ENCODE measurements around the gene NYNRIN.
A peak's percentile ranks its signal among the peaks of the same experiment; 100 is the strongest.

Gene NYNRIN

GRCh38 chr14:24395609-24396582 lies 2.9 kb upstream of the NYNRIN start:
- DNase-seq (no peak), ATAC-seq (no peak)
- H3K4me1 Mint-ChIP-seq, result peaks cover 13% of the 10 kb centered on the region
- no peak overlapping the region for H3K27ac Mint-ChIP-seq
- peaks cover 41% of the 10 kb centered on the region for H3K27me3 Mint-ChIP-seq
- H3K9me3 Mint-ChIP-seq, result no peaks in the 10 kb centered on the region
- no peak overlapping the region for H3K4me3 Mint-ChIP-seq

GRCh38 chr14:24397639-24398292 lies 1.0 kb upstream of the NYNRIN start:
- no peak for ATAC-seq
- no peak for DNase-seq
- H3K9me3 Mint-ChIP-seq, result no peaks in the 10 kb centered on the region
- H3K4me1 Mint-ChIP-seq, result peaks cover 18% of the 10 kb centered on the region
- H3K27me3 Mint-ChIP-seq, result peaks cover 32% of the 10 kb centered on the region
- H3K27ac Mint-ChIP-seq, result no peak overlapping the region
- H3K4me3 Mint-ChIP-seq, result no peak overlapping the region

GRCh38 chr14:24398293-24398652 lies 530 bp upstream of the NYNRIN start:
- ATAC-seq (no peak), DNase-seq (no peak)
- H3K27ac Mint-ChIP-seq, result no peak overlapping the region
- peaks cover 38% of the 10 kb centered on the region for H3K27me3 Mint-ChIP-seq
- no peak overlapping the region for H3K4me3 Mint-ChIP-seq
- H3K4me1 Mint-ChIP-seq, result peaks cover 18% of the 10 kb centered on the region
- H3K9me3 Mint-ChIP-seq, result no peaks in the 10 kb centered on the region

- Mint-ChIP-seq H3K4me1 (peaks cover 18% of the 10 kb centered on the region), H3K9me3 (no peaks in the 10 kb centered on the region), H3K4me3 (peak overlapping the region; percentile 58 to 80), H3K27ac (no peak overlapping the region), H3K27me3 (peaks cover 49% of the 10 kb centered on the region)
- ATAC-seq, result peak; percentile 46
- no peak for DNase-seq
Observed at GRCh38 chr14:24399447-24399822, 632 bp downstream of the NYNRIN start.

GRCh38 chr14:24399999-24400718 lies 1.4 kb downstream of the NYNRIN start:
- Mint-ChIP-seq H3K27me3 (peaks cover 50% of the 10 kb centered on the region), H3K9me3 (no peaks in the 10 kb centered on the region), H3K27ac (no peak overlapping the region), H3K4me3 (peak overlapping the region; percentile 19 to 80), H3K4me1 (peaks cover 18% of the 10 kb centered on the region)
- DNase-seq (no peak), ATAC-seq (no peak)

- Mint-ChIP-seq H3K4me1 (peaks cover 13% of the 10 kb centered on the region), H3K4me3 (no peak overlapping the region), H3K27me3 (peaks cover 43% of the 10 kb centered on the region), H3K9me3 (no peaks in the 10 kb centered on the region), H3K27ac (no peak overlapping the region)
- DNase-seq, result no peak
- no peak for ATAC-seq
Observed at GRCh38 chr14:24401810-24402702, 3.3 kb downstream of the NYNRIN start.

- DNase-seq (no peak), ATAC-seq (no peak)
- peaks cover 34% of the 10 kb centered on the region for H3K27me3 Mint-ChIP-seq
- H3K9me3 Mint-ChIP-seq, result no peaks in the 10 kb centered on the region
- no peak overlapping the region for H3K4me3 Mint-ChIP-seq
- H3K4me1 Mint-ChIP-seq, result peaks cover 13% of the 10 kb centered on the region
- peak overlapping the region in 1 of 2 donors; percentile 5 for H3K27ac Mint-ChIP-seq
Observed at GRCh38 chr14:24403294-24403998, 4.6 kb downstream of the NYNRIN start.

- Mint-ChIP-seq H3K4me3 (no peak overlapping the region), H3K27ac (no peak overlapping the region), H3K4me1 (peaks cover 5% of the 10 kb centered on the region), H3K9me3 (no peaks in the 10 kb centered on the region), H3K27me3 (peaks cover 26% of the 10 kb centered on the region)
- no peak for DNase-seq
- no peak for ATAC-seq
Observed at GRCh38 chr14:24404814-24405213, 6.0 kb downstream of the NYNRIN start.

GRCh38 chr14:24406416-24406815 lies 7.6 kb downstream of the NYNRIN start:
- no peak overlapping the region for H3K4me3 Mint-ChIP-seq
- H3K9me3 Mint-ChIP-seq, result no peaks in the 10 kb centered on the region
- H3K4me1 Mint-ChIP-seq, result peaks cover 5% of the 10 kb centered on the region
- no peak overlapping the region for H3K27ac Mint-ChIP-seq
- peaks cover 18% of the 10 kb centered on the region for H3K27me3 Mint-ChIP-seq
- no peak for ATAC-seq
- DNase-seq, result no peak

- Mint-ChIP-seq H3K4me3 (no peak overlapping the region), H3K9me3 (no peaks in the 10 kb centered on the region), H3K4me1 (no peaks in the 10 kb centered on the region), H3K27ac (peak overlapping the region in 1 of 2 donors; percentile 27), H3K27me3 (peaks cover 17% of the 10 kb centered on the region)
- no peak for DNase-seq
- ATAC-seq, result no peak
Observed at GRCh38 chr14:24407608-24408325, 9.0 kb downstream of the NYNRIN start.

- ATAC-seq, result no peak
- Mint-ChIP-seq H3K9me3 (no peaks in the 10 kb centered on the region), H3K27ac (peak overlapping the region in 1 of 2 donors; percentile 59), H3K4me1 (no peaks in the 10 kb centered on the region), H3K27me3 (peaks cover 7% of the 10 kb centered on the region), H3K4me3 (no peak overlapping the region)
- DNase-seq, result no peak
Observed at GRCh38 chr14:24408764-24409163, 10.0 kb downstream of the NYNRIN start.

GRCh38 chr14:24409192-24409591 lies 10.4 kb downstream of the NYNRIN start:
- Mint-ChIP-seq H3K27ac (no peak overlapping the region), H3K4me1 (no peaks in the 10 kb centered on the region), H3K9me3 (no peaks in the 10 kb centered on the region), H3K27me3 (peaks cover 3% of the 10 kb centered on the region), H3K4me3 (no peak overlapping the region)
- DNase-seq (no peak), ATAC-seq (no peak)

- DNase-seq (no peak), ATAC-seq (no peak)
- no peak overlapping the region for H3K27ac Mint-ChIP-seq
- H3K4me1 Mint-ChIP-seq, result no peaks in the 10 kb centered on the region
- H3K9me3 Mint-ChIP-seq, result no peaks in the 10 kb centered on the region
- no peak overlapping the region for H3K4me3 Mint-ChIP-seq
- no peaks in the 10 kb centered on the region for H3K27me3 Mint-ChIP-seq
Observed at GRCh38 chr14:24409956-24410355, 11.2 kb downstream of the NYNRIN start.

Measured in stimulated activated naive CD8-positive, alpha-beta T cell treated with anti-CD3 and anti-CD28 coated beads, Interleukin-15, amount 100 ng/mL, for 72 hours (primary cell).